Liver (tissue), 9 donors: ENCODE results near the gene TRPM2. TPM values are rescaled to one million over a fixed set of nuclear protein-coding genes. Genes with fewer than 3 reads are reported as not detected.

ENCODE experiments used
- DNase-seq: peaks from one replicate; pipeline ENCODE4 v3.0.0-alpha.2; 2017; ENCODE audit warnings: low spot score
- H3K27ac ChIP-seq, 2 donors: one replicate each; pipeline ENCODE4 v1.7.0; 2013; ENCODE audit warnings: inconsistent platforms in 2 of 2, low read length in 2 of 2, control low read depth in 1 of 2, low read depth in 1 of 2, mild to moderate bottlenecking in 1 of 2
- H3K27me3 ChIP-seq, 4 donors: one replicate each; pipeline versions ENCODE4 v1.6.1 to v1.7.0; 2013; ENCODE audit warnings: low read length in 3 of 4, inconsistent platforms in 1 of 4, mild to moderate bottlenecking in 1 of 4, moderate library complexity in 1 of 4; ENCODE audit not compliant: control insufficient read depth in 4 of 4, insufficient read depth in 4 of 4
- H3K36me3 ChIP-seq, 4 donors: one replicate each; pipeline versions ENCODE4 v1.6.1 to v1.7.0; 2013; ENCODE audit warnings: low read length in 3 of 4, mild to moderate bottlenecking in 3 of 4, low read depth in 1 of 4, moderate library complexity in 1 of 4; ENCODE audit not compliant: control insufficient read depth in 4 of 4, insufficient read depth in 3 of 4
- H3K4me1 ChIP-seq, 4 donors: one replicate each; pipeline versions ENCODE4 v1.6.1 to v1.7.0; 2013; ENCODE audit warnings: low read length in 3 of 4, mild to moderate bottlenecking in 3 of 4, moderate library complexity in 1 of 4; ENCODE audit not compliant: control insufficient read depth in 4 of 4, insufficient read depth in 4 of 4
- H3K4me3 ChIP-seq, 3 donors: one replicate each; pipeline versions ENCODE4 v1.6.1 to v1.7.0; 2013; ENCODE audit warnings: low read length in 3 of 3, control low read depth in 1 of 3, low read depth in 1 of 3, mild to moderate bottlenecking in 1 of 3
- H3K9ac ChIP-seq, 2 donors: one replicate each; pipeline ENCODE4 v1.7.0; 2013; ENCODE audit warnings: low read length in 2 of 2, mild to moderate bottlenecking in 2 of 2, moderate library complexity in 2 of 2, control low read depth in 1 of 2, low read depth in 1 of 2
- H3K9me3 ChIP-seq, 4 donors: one replicate each; pipeline versions ENCODE4 v1.6.1 to v1.7.0; 2013; ENCODE audit warnings: low read length in 3 of 4; ENCODE audit not compliant: control insufficient read depth in 4 of 4
- CTCF ChIP-seq: fragments of 150-350 bp; IDR thresholded peaks from 2 replicates; pipeline ENCODE4 v1.5.1; 2017; ENCODE audit warnings: improper control_type of control experiment, low read depth, low read length; ENCODE audit not compliant: missing input control
- EGR1 ChIP-seq, 2 donors: IDR thresholded peaks; 2 replicates each; pipeline ENCODE4 v1.6.1; 2016 to 2018; ENCODE audit warnings: antibody characterized with exemption in 2 of 2, low read depth in 2 of 2
- FOXA1 ChIP-seq: IDR thresholded peaks from 2 replicates; pipeline ENCODE4 v1.6.1; 2016; ENCODE audit warnings: antibody characterized with exemption
- FOXA2 ChIP-seq: IDR thresholded peaks from 2 replicates; pipeline ENCODE4 v1.6.1; 2016; ENCODE audit warnings: antibody characterized with exemption
- GABPA ChIP-seq, 2 donors: IDR thresholded peaks in 1 of 2; conservative IDR thresholded peaks in 1 of 2; 2 replicates each; pipeline ENCODE4 v1.6.1; 2016; ENCODE audit warnings: antibody characterized with exemption in 2 of 2, mild to moderate bottlenecking in 1 of 2, moderate library complexity in 1 of 2
- HNF4A ChIP-seq, 2 donors: conservative IDR thresholded peaks; 2 replicates each; pipeline ENCODE4 v1.6.1; 2016; ENCODE audit warnings: antibody characterized with exemption in 2 of 2, mild to moderate bottlenecking in 2 of 2
- HNF4G ChIP-seq: IDR thresholded peaks from 2 replicates; pipeline ENCODE4 v1.6.1; 2016; ENCODE audit warnings: antibody characterized with exemption
- JUND ChIP-seq, 2 donors: IDR thresholded peaks; 2 replicates each; pipeline ENCODE4 v1.6.1; 2016; ENCODE audit warnings: antibody characterized with exemption in 2 of 2
- MAX ChIP-seq: IDR thresholded peaks from 2 replicates; pipeline ENCODE4 v1.6.1; 2016; ENCODE audit warnings: antibody characterized with exemption
- NR2F2 ChIP-seq: IDR thresholded peaks from 2 replicates; pipeline ENCODE4 v1.6.1; 2016; ENCODE audit warnings: antibody characterized with exemption
- RAD21 ChIP-seq, 2 donors: IDR thresholded peaks; 2 replicates each; pipeline ENCODE4 v1.6.1; 2016; ENCODE audit warnings: antibody characterized with exemption in 2 of 2, mild to moderate bottlenecking in 2 of 2
- RXRA ChIP-seq, 2 donors: IDR thresholded peaks; 2 replicates each; pipeline ENCODE4 v1.6.1; 2017 to 2018; ENCODE audit warnings: antibody characterized with exemption in 2 of 2, mild to moderate bottlenecking in 1 of 2
- SP1 ChIP-seq: IDR thresholded peaks from 2 replicates; pipeline ENCODE4 v1.6.1; 2018; ENCODE audit warnings: antibody characterized with exemption, mild to moderate bottlenecking
- TAF1 ChIP-seq: conservative IDR thresholded peaks from 2 replicates; pipeline ENCODE4 v1.6.1; 2016; ENCODE audit warnings: antibody characterized with exemption, mild to moderate bottlenecking
- YY1 ChIP-seq: IDR thresholded peaks from 2 replicates; pipeline ENCODE4 v1.6.1; 2016; ENCODE audit warnings: antibody characterized with exemption, mild to moderate bottlenecking
- ZBTB33 ChIP-seq: IDR thresholded peaks from 2 replicates; pipeline ENCODE4 v1.6.1; 2016; ENCODE audit warnings: antibody characterized with exemption
- WGBS: extraction: QIAGEN DNeasy Blood & Tissue Kit; methylation state at CpG from one replicate; pipeline ENCODE4 v1.1.7; 2013; 5-methylcytosine and 5-hydroxymethylcytosine counted together
- polyA plus RNA-seq, 2 donors: library from polyadenylated mRNA; stranded (reverse) in 1 of 2; unstranded in 1 of 2; fragments of 200-250 nt in 1 of 2; fragments of >200 nt in 1 of 2; fragmentation: Nextera tagmentation in 1 of 2; extraction: Ambion mirVana in 1 of 2; gene quantifications; one replicate each; pipeline versions ENCODE4 v1.2.1 to v1.2.3, GENCODE V29; 2013 to 2015
- total RNA-seq, 2 donors: library from RNA; depleted of rRNA; stranded (reverse); fragments of >200 nt; gene quantifications; one replicate each; pipeline ENCODE4 v1.2.3, GENCODE V29; 2014
- TF ChIP-seq, protein P1 (sequence below): IDR thresholded peaks from 2 replicates; pipeline ENCODE4 v1.6.1; 2016; ENCODE audit warnings: antibody characterized with exemption
- TF ChIP-seq, protein P2 (sequence below): IDR thresholded peaks from 2 replicates; pipeline ENCODE4 v1.6.1; 2016; ENCODE audit warnings: antibody characterized with exemption, mild to moderate bottlenecking
- donor health status: healthy.
- donor health status: healthy.
- donor health status: healthy.
- donor health status: healthy.
- donor health status: healthy.

The TRPM2 gene
- total and polyA plus RNA-seq, 4 donors: 0.43 to 1.3 (median 0.63) TPM

DNA sequence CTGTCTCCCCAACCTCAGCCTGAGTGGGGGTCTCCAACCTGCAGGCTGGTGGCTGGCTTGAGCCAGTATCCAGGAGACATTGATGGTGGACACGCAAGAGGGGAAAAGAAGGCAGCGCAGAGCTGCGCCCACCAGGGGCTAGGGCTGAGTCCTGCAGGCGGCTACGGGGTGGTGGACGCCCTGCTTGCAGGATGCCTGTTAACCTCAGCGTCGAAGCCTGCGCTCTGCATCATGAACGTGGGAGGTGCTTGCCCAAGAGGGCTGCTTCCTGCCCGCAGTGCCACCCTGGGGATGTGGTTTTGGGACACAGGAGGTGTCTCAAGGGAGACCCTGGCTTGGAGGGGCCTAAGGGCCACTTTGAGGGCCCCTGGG lies 25.8 kb upstream of the TRPM2 start:
- H3K27ac ChIP-seq: no peak overlapping the region
- H3K4me1 ChIP-seq: no peaks in the 10 kb centered on the region
- peaks cover 5 to 41% (median 21%) of the 10 kb centered on the region in 4 donors for H3K36me3 ChIP-seq
- no peak overlapping the region for H3K9ac ChIP-seq
- WGBS: 89% methylated on average over 11 of the region's 11 CpGs
- no peaks in the 10 kb centered on the region for H3K27me3 ChIP-seq
- H3K9me3 ChIP-seq: no peaks in the 10 kb centered on the region
- no peak for DNase-seq
- TF ChIP-seq ZBTB33 (no peak), YY1 (no peak)
- H3K4me3 ChIP-seq: no peak overlapping the region

- Histone ChIP-seq H3K27me3 (no peaks in the 10 kb centered on the region), H3K27ac (no peak overlapping the region), H3K9me3 (no peaks in the 10 kb centered on the region), H3K4me3 (no peak overlapping the region), H3K36me3 (peaks cover 5 to 44% (median 20%) of the 10 kb centered on the region in 4 donors), H3K4me1 (no peaks in the 10 kb centered on the region), H3K9ac (no peak overlapping the region)
- DNase-seq: no peak
- TF ChIP-seq HNF4A (conservative IDR thresholded peaks at IDR 0.05) (no peak), ZBTB33 (no peak), NR2F2 (no peak), JUND (IDR thresholded peaks at IDR 0.05) (no peak), EGR1 (IDR thresholded peaks at IDR 0.05; ENCODE audit: low read depth in 2 of 2) (no peak), FOXA1 (no peak), FOXA2 (no peak), RAD21 (IDR thresholded peaks at IDR 0.05) (no peak), YY1 (no peak), SP1 (no peak), MAX (no peak), TAF1 (no peak), CTCF (no peak), GABPA (IDR thresholded peaks at IDR 0.05 in 1 of 2, conservative IDR thresholded peaks at IDR 0.05 in 1 of 2) (no peak), HNF4G (no peak), RXRA (IDR thresholded peaks at IDR 0.05) (no peak)
- TF ChIP-seq, protein P1, sequence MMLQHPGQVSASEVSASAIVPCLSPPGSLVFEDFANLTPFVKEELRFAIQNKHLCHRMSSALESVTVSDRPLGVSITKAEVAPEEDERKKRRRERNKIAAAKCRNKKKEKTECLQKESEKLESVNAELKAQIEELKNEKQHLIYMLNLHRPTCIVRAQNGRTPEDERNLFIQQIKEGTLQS: no peak
- TF ChIP-seq, protein P2, sequence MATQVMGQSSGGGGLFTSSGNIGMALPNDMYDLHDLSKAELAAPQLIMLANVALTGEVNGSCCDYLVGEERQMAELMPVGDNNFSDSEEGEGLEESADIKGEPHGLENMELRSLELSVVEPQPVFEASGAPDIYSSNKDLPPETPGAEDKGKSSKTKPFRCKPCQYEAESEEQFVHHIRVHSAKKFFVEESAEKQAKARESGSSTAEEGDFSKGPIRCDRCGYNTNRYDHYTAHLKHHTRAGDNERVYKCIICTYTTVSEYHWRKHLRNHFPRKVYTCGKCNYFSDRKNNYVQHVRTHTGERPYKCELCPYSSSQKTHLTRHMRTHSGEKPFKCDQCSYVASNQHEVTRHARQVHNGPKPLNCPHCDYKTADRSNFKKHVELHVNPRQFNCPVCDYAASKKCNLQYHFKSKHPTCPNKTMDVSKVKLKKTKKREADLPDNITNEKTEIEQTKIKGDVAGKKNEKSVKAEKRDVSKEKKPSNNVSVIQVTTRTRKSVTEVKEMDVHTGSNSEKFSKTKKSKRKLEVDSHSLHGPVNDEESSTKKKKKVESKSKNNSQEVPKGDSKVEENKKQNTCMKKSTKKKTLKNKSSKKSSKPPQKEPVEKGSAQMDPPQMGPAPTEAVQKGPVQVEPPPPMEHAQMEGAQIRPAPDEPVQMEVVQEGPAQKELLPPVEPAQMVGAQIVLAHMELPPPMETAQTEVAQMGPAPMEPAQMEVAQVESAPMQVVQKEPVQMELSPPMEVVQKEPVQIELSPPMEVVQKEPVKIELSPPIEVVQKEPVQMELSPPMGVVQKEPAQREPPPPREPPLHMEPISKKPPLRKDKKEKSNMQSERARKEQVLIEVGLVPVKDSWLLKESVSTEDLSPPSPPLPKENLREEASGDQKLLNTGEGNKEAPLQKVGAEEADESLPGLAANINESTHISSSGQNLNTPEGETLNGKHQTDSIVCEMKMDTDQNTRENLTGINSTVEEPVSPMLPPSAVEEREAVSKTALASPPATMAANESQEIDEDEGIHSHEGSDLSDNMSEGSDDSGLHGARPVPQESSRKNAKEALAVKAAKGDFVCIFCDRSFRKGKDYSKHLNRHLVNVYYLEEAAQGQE: no peak
- WGBS: 91% methylated on average over 25 of the region's 25 CpGs
Measured at GRCh38 chr21:44328242-44328895, 25.1 kb upstream of the TRPM2 start.
